GM12874 (cell line): ENCODE results near the gene COX7B2.

ENCODE experiments used
- TF ChIP-seq, protein P1 (sequence below): IDR thresholded peaks from 2 replicates; pipeline ENCODE4 v1.5.1; 2011; ENCODE audit warnings: low read depth, mild to moderate bottlenecking, control low read depth, low read length, moderate library complexity; ENCODE audit not compliant: insufficient read depth

COX7B2 gene

GRCh38 chr4:46894826-46895225 is 14.2 kb downstream of the COX7B2 start:
- TF ChIP-seq, protein P1, sequence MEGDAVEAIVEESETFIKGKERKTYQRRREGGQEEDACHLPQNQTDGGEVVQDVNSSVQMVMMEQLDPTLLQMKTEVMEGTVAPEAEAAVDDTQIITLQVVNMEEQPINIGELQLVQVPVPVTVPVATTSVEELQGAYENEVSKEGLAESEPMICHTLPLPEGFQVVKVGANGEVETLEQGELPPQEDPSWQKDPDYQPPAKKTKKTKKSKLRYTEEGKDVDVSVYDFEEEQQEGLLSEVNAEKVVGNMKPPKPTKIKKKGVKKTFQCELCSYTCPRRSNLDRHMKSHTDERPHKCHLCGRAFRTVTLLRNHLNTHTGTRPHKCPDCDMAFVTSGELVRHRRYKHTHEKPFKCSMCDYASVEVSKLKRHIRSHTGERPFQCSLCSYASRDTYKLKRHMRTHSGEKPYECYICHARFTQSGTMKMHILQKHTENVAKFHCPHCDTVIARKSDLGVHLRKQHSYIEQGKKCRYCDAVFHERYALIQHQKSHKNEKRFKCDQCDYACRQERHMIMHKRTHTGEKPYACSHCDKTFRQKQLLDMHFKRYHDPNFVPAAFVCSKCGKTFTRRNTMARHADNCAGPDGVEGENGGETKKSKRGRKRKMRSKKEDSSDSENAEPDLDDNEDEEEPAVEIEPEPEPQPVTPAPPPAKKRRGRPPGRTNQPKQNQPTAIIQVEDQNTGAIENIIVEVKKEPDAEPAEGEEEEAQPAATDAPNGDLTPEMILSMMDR = no peak

- TF ChIP-seq, protein P1 = no peak
These were observed 19.0 kb downstream of the COX7B2 start for GRCh38 chr4:46890056-46890455.

GRCh38 chr4:46889410-46889809 is 19.6 kb downstream of the COX7B2 start:
- TF ChIP-seq, protein P1 = no peak

- TF ChIP-seq, protein P1 = no peak
These were observed 22.3 kb downstream of the COX7B2 start for GRCh38 chr4:46886711-46887110.

DNA sequence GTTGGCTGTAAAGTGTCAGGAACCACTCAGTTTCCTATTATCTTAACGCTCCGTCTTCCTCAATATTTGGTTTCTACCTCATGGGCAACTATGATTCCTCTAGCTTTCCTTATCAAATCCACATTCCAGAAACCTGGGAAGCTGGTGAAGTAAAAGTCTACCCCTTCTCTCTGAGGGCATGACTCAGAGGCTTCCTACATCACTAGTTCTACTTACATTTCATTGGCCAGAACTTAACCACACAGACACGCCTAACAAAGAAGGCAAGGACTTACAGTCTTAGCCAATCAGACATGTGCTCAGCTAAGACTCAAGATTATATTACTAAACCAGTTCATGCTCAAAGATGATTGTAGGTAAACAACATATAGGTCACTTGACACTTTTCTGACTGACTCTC is 30.4 kb downstream of the COX7B2 start:
- TF ChIP-seq, protein P1 = no peak

DNA sequence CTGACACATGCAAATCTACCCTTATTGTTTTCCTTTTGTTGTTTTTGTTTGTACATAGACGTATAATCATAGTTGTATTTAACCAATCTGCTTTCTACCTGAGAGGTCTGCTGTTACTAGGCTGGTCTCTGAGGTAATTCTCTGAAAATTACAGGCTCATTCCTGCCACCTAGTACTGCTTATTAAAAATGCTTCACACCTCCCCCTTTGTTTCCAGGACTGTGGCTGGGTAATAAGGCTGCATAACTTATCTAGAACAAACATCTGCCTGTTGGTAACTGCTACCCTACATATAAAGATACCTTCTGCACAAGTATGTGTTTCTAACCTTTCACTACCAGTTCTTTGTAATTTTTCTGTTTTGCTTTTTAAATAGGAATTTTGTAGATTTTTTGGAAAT is 34.2 kb downstream of the COX7B2 start:
- TF ChIP-seq, protein P1 = no peak

DNA sequence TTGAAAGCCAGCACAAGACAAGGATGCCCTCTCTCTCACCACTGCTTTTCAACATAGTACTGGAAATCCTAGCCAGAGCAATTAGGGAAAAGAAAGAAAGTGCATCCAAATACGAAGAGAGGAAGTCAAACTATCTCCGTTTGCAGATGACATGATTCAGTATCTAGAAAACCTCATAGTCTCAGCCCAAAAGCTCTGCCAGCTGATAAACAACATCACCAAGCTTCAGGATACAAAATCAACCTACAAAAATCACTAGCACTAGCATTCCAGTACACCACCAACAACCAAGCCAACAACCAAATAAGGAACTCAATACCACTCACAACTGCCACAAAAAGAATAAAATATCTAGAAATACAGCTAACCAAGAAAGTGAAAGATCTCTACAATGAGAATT is 38.6 kb downstream of the COX7B2 start:
- TF ChIP-seq, protein P1 = no peak

- TF ChIP-seq, protein P1 = no peak
These were observed 52.7 kb downstream of the COX7B2 start for GRCh38 chr4:46856333-46856732.
